Testis (tissue), 3 donors: ENCODE measurements around the gene NRXN3. TPM values are rescaled to one million over a fixed set of nuclear protein-coding genes. Genes with fewer than 3 reads are reported as not detected.

Experiments
- DNase-seq: peaks from one replicate; pipeline ENCODE4 v3.0.0-alpha.2; 2019
- H3K27ac ChIP-seq, 2 donors: fragments of 200-600 bp; sonication (generic); one replicate each; pipeline ENCODE4 v1.5.1; 2019
- H3K27me3 ChIP-seq: fragments of 200-600 bp; sonication (generic); one replicate; pipeline ENCODE4 v1.5.1; 2019
- H3K36me3 ChIP-seq: fragments of 200-600 bp; sonication (generic); one replicate; pipeline ENCODE4 v1.5.1; 2017; ENCODE audit warnings: low read depth; ENCODE audit errors: missing control alignments
- H3K4me1 ChIP-seq: fragments of 200-600 bp; sonication (generic); one replicate; pipeline ENCODE4 v1.5.1; 2019
- H3K4me3 ChIP-seq, 2 donors: fragments of 200-600 bp; sonication (generic); one replicate each; pipeline ENCODE4 v1.5.1; 2017 to 2019
- H3K9me3 ChIP-seq: fragments of 200-600 bp; sonication (generic); one replicate; pipeline ENCODE4 v1.5.1; 2017
- POLR2A ChIP-seq: fragments of 450-650 bp; IDR thresholded peaks from one replicate; pipeline ENCODE4 v1.6.1; 2017; ENCODE audit warnings: antibody characterized with exemption, mild to moderate bottlenecking, moderate library complexity
- WGBS, 2 donors: methylation state at CpG; one replicate each; pipeline ENCODE4 v1.1.5; 2018; 5-methylcytosine and 5-hydroxymethylcytosine counted together
- intact Hi-C: fragments of 100-400 bp; cut with DNase I; formaldehyde crosslinking; loops from one replicate; pipeline ENCODE4 v1.15.1; 2023; ENCODE audit warnings: low total_unique reads
- polyA plus RNA-seq: library from polyadenylated mRNA; stranded (reverse); fragments of 350-450 nt; fragmentation: Illumina TruSeq; extraction: RNeasy Lipid Tissue Mini Kit (QIAGEN cat#74804); gene quantifications from one replicate; pipeline ENCODE4 v1.2.3, GENCODE V29; 2014; ENCODE audit warnings: low read depth, low replicate concordance; ENCODE audit not compliant: insufficient read depth
- total RNA-seq, 2 donors: library from RNA; depleted of rRNA; stranded (reverse); fragments of >200 nt; gene quantifications; one replicate each; pipeline ENCODE4 v1.2.3, GENCODE V29; 2016
- TF ChIP-seq, protein P1 (sequence below), 3 experiments: fragments of 450-650 bp in 2 of 3; fragments of 200-600 bp in 1 of 3; sonication (generic) in 1 of 3; IDR thresholded peaks; one replicate each; pipeline ENCODE4 v1.5.1; 2016 to 2019; ENCODE audit warnings: antibody characterized with exemption in 3 of 3, mild to moderate bottlenecking in 2 of 3, moderate library complexity in 1 of 3

Gene NRXN3
- total and polyA plus RNA-seq, 3 donors from 2014 or later = 3.5 to 8.0 (median 3.9) TPM

GRCh38 chr14:78242086-78242485 is 71.9 kb downstream of the NRXN3 start:
- Histone ChIP-seq H3K27ac (no peak overlapping the region), H3K4me1 (no peaks in the 10 kb centered on the region), H3K36me3 (no peaks in the 10 kb centered on the region), H3K4me3 (no peak overlapping the region), H3K9me3 (no peaks in the 10 kb centered on the region), H3K27me3 (no peaks in the 10 kb centered on the region)
- WGBS, 2 donors = 69% methylated on average over 5 of the region's 5 CpGs
- TF ChIP-seq, protein P1, sequence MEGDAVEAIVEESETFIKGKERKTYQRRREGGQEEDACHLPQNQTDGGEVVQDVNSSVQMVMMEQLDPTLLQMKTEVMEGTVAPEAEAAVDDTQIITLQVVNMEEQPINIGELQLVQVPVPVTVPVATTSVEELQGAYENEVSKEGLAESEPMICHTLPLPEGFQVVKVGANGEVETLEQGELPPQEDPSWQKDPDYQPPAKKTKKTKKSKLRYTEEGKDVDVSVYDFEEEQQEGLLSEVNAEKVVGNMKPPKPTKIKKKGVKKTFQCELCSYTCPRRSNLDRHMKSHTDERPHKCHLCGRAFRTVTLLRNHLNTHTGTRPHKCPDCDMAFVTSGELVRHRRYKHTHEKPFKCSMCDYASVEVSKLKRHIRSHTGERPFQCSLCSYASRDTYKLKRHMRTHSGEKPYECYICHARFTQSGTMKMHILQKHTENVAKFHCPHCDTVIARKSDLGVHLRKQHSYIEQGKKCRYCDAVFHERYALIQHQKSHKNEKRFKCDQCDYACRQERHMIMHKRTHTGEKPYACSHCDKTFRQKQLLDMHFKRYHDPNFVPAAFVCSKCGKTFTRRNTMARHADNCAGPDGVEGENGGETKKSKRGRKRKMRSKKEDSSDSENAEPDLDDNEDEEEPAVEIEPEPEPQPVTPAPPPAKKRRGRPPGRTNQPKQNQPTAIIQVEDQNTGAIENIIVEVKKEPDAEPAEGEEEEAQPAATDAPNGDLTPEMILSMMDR (IDR thresholded peaks at IDR 0.05) = no peak
- TF ChIP-seq POLR2A = no peak
- DNase-seq = no peak
- intact Hi-C loops = no loop called here

DNA sequence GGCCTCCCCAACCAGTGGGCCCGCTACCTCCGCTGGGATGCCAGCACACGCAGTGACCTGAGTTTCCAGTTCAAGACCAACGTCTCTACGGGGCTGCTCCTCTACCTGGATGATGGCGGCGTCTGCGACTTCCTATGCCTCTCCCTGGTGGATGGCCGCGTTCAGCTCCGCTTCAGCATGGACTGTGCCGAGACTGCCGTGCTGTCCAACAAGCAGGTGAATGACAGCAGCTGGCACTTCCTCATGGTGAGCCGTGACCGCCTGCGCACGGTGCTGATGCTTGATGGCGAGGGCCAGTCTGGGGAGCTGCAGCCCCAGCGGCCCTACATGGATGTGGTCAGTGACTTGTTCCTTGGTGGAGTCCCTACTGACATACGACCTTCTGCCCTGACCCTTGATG is 73.0 kb downstream of the NRXN3 start:
- no peak for DNase-seq
- no peaks in the 10 kb centered on the region for H3K4me1 ChIP-seq
- no peak for TF ChIP-seq POLR2A
- TF ChIP-seq, protein P1 (IDR thresholded peaks at IDR 0.05) = no peak
- intact Hi-C loops = no loop called here
- WGBS, 2 donors = 89 to 93% methylated on average over 4 to 20 of the region's 20 CpGs
- H3K4me3 ChIP-seq = no peak overlapping the region
- H3K27ac ChIP-seq = no peak overlapping the region
- no peaks in the 10 kb centered on the region for H3K36me3 ChIP-seq
- H3K9me3 ChIP-seq = no peaks in the 10 kb centered on the region
- no peaks in the 10 kb centered on the region for H3K27me3 ChIP-seq

DNA sequence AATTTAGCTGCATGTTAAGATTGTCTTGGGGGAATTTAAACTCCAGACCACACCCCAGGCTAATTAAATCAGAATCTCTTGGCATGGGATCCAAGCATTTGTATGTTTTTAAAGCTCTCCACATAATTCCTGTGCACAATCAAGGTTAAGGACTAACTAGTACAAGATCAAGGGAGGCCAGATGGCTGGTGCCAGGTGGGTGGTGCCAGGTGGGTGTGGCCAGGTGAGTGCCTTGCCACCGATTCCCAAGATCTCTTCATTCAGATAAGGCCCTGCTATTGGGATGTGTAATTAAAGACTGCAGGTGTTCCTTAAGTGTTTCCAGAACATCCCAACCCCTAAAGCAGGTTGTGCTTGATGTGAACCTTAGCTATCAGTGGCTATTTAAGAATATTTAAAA is 75.1 kb downstream of the NRXN3 start:
- Histone ChIP-seq H3K36me3 (no peaks in the 10 kb centered on the region), H3K4me1 (no peaks in the 10 kb centered on the region), H3K27ac (no peak overlapping the region), H3K4me3 (no peak overlapping the region), H3K9me3 (no peaks in the 10 kb centered on the region), H3K27me3 (no peaks in the 10 kb centered on the region)
- intact Hi-C loops = no loop called here
- DNase-seq = no peak
- WGBS, 2 donors = 33 to 45% methylated on average over 1 of the region's 1 CpG
- TF ChIP-seq, protein P1 (IDR thresholded peaks at IDR 0.05) = no peak
- no peak for TF ChIP-seq POLR2A

- Histone ChIP-seq H3K4me3 (no peak overlapping the region), H3K9me3 (no peaks in the 10 kb centered on the region), H3K36me3 (no peaks in the 10 kb centered on the region), H3K27me3 (no peaks in the 10 kb centered on the region), H3K27ac (no peak overlapping the region), H3K4me1 (no peaks in the 10 kb centered on the region)
- no peak for DNase-seq
- TF ChIP-seq, protein P1 (IDR thresholded peaks at IDR 0.05) = no peak
- no peak for TF ChIP-seq POLR2A
- 68 to 70% methylated on average over 3 of the region's 3 CpGs for WGBS, 2 donors
- intact Hi-C loops = no loop called here
Measured at GRCh38 chr14:78248501-78249090, 78.4 kb downstream of the NRXN3 start.

DNA sequence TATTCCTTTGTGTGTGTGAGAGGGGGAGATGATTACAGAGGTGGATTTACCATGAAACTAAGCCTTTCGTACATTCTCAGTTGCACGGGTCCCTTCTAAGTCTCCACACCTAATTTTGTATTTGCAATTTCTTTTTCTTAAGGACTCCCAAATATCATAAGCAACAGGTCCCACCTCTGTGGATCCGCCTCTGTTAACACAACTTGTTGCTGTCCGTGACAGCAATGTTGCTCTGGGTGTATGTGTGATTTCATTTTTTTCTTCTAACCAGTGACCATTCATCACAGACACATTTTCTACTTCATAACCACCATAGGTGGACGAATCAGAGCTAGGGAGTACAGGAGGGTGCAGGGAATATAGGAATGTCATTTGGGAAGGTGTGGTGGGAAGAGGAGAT is 81.1 kb downstream of the NRXN3 start:
- Histone ChIP-seq H3K27ac (no peak overlapping the region), H3K4me3 (no peak overlapping the region), H3K4me1 (no peaks in the 10 kb centered on the region), H3K27me3 (no peaks in the 10 kb centered on the region), H3K36me3 (no peaks in the 10 kb centered on the region), H3K9me3 (no peaks in the 10 kb centered on the region)
- intact Hi-C loops = no loop called here
- WGBS, 2 donors = 88 to 89% methylated on average over 5 of the region's 5 CpGs
- DNase-seq = no peak
- TF ChIP-seq POLR2A = no peak
- TF ChIP-seq, protein P1 (IDR thresholded peaks at IDR 0.05) = no peak
